NCI-H82 (cell line): Measurements from ENCODE around the gene NRF1.
"Not testable (repeated sequence)": the region's sequence is repeated elsewhere in the genome, so short reads cannot be mapped to it uniquely, and the experiment has no call there.

ENCODE experiments used
- DNase-seq: peaks from one replicate; lab custom pipeline; 2025; lab: John Stamatoyannopoulos, UW

The NRF1 gene

DNA sequence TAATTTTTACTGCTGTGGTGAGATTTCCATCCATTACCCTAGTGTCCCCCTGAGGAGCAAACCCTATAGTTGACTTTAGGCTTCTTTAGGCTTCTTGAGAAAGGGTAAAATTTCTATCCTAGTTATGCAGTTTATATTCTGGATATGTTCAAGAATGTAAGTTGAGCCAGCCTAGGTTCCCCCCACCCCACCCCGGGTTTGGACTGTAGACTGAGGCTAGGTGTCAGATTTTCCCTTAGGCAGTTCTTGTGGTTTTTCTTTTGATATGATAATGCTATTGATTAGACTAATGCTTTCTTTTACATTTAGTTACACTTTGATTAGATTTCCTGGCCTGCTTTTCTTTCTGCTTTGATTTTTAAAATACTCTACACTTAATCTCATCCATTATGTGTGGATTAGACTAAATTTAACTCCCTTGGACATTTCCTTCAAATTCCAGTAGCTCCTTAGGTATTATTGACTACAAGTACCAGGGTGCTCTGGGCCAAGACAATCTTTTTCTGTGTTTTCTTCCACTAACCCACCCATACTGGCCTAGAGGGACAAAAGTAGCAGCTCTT, 37.7 kb downstream of the NRF1 start:
- no peak for DNase-seq

- no peak for DNase-seq
These were observed 38.7 kb downstream of the NRF1 start for GRCh38 chr7:129650056-129650758.

DNA sequence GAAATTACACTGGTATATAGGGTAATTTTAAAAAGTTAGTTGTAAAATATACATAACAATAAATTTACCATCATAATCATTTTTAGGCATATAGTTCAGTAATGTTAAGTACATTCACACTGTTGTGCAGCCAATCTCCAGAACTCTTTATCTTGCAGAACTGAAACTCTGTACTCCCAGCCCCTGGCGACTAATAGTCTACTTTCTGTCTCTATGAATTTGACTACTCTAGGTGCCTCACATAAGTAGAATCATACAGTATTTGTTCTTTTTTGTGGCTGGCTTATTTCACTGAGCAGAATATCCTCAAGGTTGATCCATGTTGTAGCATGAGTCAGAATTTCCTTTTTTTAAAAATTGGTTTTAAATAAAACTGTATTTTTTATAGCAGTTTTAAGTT, 41.4 kb downstream of the NRF1 start:
- no peak for DNase-seq

- DNase-seq, result no peak
These were observed 44.3 kb downstream of the NRF1 start for GRCh38 chr7:129655811-129656210.

- no peak for DNase-seq
These were observed 45.8 kb downstream of the NRF1 start for GRCh38 chr7:129657363-129657762.

GRCh38 chr7:129659907-129660306, 48.4 kb downstream of the NRF1 start:
- not testable (repeated sequence) for DNase-seq

GRCh38 chr7:129661645-129662182, 50.2 kb downstream of the NRF1 start:
- DNase-seq, result no peak

GRCh38 chr7:129663240-129663639, 51.7 kb downstream of the NRF1 start:
- DNase-seq, result not testable (repeated sequence)

DNA sequence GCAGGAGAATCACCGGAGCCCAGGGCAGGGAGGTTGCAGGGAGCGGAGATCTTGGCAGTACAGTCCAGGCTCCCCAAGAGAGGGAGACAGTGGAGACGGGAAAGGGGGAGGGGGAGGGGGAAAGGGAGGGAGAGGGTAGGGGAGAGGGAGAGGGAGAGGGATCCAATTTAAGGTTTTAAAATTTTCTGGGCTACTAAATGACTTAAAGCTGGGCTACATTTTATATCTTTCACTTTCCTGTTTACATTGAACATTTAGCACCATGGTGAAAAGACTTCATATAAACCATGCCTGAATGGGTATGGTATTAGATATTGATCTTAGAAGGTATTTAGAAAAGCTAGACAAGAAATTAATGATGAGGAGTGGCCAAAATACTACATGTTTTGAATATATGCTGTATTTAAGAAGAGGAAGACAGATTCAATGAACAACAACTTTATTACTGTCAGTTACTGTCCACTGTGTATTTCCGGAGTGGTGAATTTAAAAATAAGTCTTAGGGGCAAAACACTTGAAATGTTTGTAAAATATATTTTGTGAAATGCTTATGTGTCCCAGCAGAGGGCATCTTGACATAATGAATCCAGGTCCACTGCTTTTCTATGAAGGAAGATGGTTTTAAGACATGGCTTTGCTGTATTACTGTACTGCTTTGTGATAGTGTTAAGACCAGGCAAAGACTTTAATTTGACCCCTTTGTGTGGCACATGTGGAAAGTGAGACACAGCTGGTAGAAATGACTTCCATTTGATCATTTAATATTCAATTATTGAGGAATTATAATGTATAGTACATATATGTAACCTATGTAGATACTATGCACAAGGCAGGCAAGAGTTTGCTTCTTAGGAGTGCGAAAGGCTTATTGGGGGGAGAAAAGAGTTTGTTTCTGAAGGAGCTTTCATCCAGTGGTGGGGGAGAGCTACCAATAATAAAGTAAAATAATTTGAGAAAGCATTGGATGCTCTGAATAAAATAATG, 52.8 kb downstream of the NRF1 start:
- peak; percentile 70 for DNase-seq

DNA sequence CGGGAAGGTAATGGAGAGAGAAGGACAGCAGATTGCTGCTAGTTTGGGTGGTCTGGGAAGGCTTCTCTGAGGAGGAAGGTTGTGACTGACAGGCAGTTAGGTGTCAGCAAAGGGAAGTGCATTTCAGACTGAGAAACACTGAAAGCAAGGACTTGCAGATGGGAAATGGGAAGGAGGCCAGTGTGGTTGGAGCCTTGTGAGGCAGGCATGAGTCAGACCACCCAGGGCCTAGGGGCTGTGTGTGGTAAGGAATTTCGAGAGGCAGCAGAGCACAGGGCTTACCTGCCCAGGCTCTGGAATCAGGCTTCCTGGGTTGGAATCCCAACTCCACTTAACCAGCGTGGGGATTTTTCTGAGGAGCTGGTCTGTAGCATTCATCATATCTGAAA, 53.5 kb downstream of the NRF1 start:
- no peak for DNase-seq

- no peak for DNase-seq
These were observed 55.6 kb downstream of the NRF1 start for GRCh38 chr7:129667116-129667515.

- no peak for DNase-seq
These were observed 56.0 kb downstream of the NRF1 start for GRCh38 chr7:129667551-129667950.

GRCh38 chr7:129669901-129670300, 58.4 kb downstream of the NRF1 start:
- DNase-seq, result no peak

DNA sequence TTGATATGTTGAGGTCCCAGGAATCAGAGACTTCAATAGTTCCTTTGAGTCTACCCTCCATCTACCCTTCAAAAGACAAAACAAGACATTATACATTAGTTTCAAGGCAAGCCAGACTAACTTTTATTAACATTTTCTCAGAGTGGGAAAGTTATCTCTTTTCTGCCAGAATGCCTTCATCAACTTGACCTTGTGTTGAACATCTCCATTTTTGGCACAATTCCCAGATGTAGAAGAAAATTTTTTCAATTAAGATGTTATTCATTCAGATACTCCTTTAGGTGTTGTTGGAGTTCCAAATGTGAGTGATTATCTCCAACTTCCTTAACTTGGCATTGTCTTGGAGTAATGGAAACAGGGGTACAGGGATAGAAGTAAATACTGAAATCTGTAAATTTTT, 59.1 kb downstream of the NRF1 start:
- no peak for DNase-seq

DNA sequence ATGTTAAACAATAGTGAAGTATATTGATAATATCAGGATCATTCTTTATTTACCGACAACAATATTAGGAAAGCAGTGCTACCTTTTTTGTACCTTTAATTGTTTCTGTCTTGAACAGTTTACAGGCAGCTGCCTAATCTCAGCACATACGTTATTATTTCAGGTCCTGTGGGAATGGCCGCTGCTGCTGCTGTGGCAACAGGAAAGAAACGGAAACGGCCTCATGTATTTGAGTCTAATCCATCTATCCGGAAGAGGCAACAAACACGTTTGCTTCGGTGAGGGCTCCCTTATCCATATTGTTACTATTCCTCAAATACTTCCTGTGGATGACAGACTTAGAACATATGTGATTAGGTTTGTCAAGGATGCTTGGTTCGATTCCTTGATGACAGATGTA, 59.7 kb downstream of the NRF1 start:
- DNase-seq, result no peak

GRCh38 chr7:129674475-129674874, 63.0 kb downstream of the NRF1 start:
- not testable (repeated sequence) for DNase-seq

GRCh38 chr7:129675521-129675920, 64.0 kb downstream of the NRF1 start:
- DNase-seq, result no peak

GRCh38 chr7:129676017-129676897, 64.7 kb downstream of the NRF1 start:
- DNase-seq, result no peak

DNA sequence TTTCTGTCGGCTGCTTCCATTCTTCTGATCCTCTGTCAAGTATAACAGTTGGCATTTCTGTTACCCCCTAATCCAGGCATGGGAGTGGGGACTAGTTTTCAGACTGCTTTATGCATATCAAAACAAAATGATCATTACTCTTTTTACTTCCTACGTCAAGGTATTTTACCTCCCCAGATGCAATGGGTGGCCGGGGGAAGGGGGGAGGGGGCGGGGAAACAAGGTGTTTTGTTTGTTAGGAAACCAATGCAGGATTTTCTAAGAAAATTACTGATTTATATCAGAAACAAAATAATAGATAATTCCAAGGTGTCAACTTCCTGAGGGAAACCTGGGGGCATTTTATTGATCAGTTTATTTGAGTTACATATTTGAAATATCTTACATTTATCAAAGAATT, 66.3 kb downstream of the NRF1 start:
- no peak for DNase-seq

DNA sequence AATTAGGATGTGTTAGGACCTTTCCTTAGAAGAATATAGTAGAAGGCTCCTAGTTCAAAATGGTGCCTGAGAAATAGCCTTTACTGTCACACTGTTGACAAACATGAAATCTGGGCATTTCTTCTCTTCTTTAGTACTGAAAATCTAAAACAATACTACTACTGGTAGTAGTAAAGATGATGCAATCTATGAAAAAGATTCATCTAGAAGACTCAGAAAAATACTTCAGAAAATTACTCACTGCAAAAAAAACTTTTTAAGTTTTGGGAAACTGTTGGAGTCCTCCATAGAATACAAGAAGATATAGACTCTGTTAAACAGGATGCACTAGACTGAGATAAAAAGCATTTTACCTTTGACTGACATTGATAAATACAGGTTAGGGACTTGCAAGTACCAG, 67.1 kb downstream of the NRF1 start:
- DNase-seq, result no peak

- no peak for DNase-seq
These were observed 68.9 kb downstream of the NRF1 start for GRCh38 chr7:129680400-129680799.

DNA sequence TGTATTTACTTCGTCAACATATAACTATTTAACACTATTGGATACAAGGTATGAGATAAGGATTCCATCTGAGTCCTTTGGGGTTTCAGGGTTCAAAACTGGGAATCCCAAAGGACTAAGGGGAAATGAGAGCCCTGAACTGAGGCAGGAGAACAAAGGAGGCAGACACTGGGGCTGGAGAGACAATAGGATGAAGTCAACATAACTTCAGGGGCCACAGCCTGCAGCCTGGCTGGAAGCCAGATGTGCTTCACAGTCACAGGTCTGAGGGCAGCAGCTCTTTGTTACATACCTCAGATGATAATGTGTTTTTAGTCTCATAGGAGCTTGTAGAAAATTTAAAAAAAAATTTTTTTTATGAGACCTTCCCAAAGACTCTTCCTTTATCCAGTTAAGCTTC, 73.3 kb downstream of the NRF1 start:
- no peak for DNase-seq
